GM21381 (cell line): ENCODE data around the gene VAV1.
"Not testable (repeated sequence)": the region's sequence is repeated elsewhere in the genome, so short reads cannot be mapped to it uniquely, and the experiment has no call there.

Source experiments
- ATAC-seq: cut with Tn5 transposase; IDR thresholded peaks from one replicate; pipeline ENCODE4 v1.9.1; 2021; ENCODE audit warnings: mild to moderate bottlenecking, moderate library complexity; ENCODE audit not compliant: unreplicated experiment

VAV1 gene

GRCh38 chr19:6779206-6779605 is 6.7 kb downstream of the VAV1 start:
- ATAC-seq = no peak

- ATAC-seq = no peak
These were observed 14.9 kb downstream of the VAV1 start for GRCh38 chr19:6787393-6787792.

- ATAC-seq = no peak
These were observed 16.4 kb downstream of the VAV1 start for GRCh38 chr19:6788896-6789295.

GRCh38 chr19:6790194-6791128 is 18.0 kb downstream of the VAV1 start:
- no peak for ATAC-seq

GRCh38 chr19:6791237-6791636 is 18.7 kb downstream of the VAV1 start:
- no peak for ATAC-seq

- ATAC-seq = no peak
These were observed 20.9 kb downstream of the VAV1 start for GRCh38 chr19:6793411-6793810.

GRCh38 chr19:6793973-6794372 is 21.5 kb downstream of the VAV1 start:
- no peak for ATAC-seq

GRCh38 chr19:6794686-6795431 is 22.4 kb downstream of the VAV1 start:
- ATAC-seq = no peak

GRCh38 chr19:6796278-6796677 is 23.8 kb downstream of the VAV1 start:
- ATAC-seq = no peak

- ATAC-seq = no peak
These were observed 25.1 kb downstream of the VAV1 start for GRCh38 chr19:6797646-6798045.

GRCh38 chr19:6800160-6800790 is 27.8 kb downstream of the VAV1 start:
- ATAC-seq = not testable (repeated sequence)

- no peak for ATAC-seq
These were observed 28.5 kb downstream of the VAV1 start for GRCh38 chr19:6800991-6801484.

GRCh38 chr19:6801485-6802086 is 29.1 kb downstream of the VAV1 start:
- peak; percentile 46 for ATAC-seq

- ATAC-seq = peak; percentile 57
These were observed 30.0 kb downstream of the VAV1 start for GRCh38 chr19:6802336-6803035.

- no peak for ATAC-seq
These were observed 30.5 kb downstream of the VAV1 start for GRCh38 chr19:6803036-6803404.

- no peak for ATAC-seq
These were observed 34.0 kb downstream of the VAV1 start for GRCh38 chr19:6806488-6806887.

- ATAC-seq = no peak
These were observed 34.8 kb downstream of the VAV1 start for GRCh38 chr19:6807291-6807690.

GRCh38 chr19:6808494-6808893 is 36.0 kb downstream of the VAV1 start:
- no peak for ATAC-seq

- ATAC-seq = no peak
These were observed 36.8 kb downstream of the VAV1 start for GRCh38 chr19:6809262-6809661.

- no peak for ATAC-seq
These were observed 38.9 kb downstream of the VAV1 start for GRCh38 chr19:6811378-6811777.
